NCI-H2227 (cell line): Measurements from ENCODE around the gene ZNF644.
A peak's percentile ranks its signal among the peaks of the same experiment; 100 is the strongest.
"Not testable (repeated sequence)": the region's sequence is repeated elsewhere in the genome, so short reads cannot be mapped to it uniquely, and the experiment has no call there.

Source experiments
- DNase-seq: peaks from one replicate; lab custom pipeline; 2025; ENCODE audit not compliant: unreplicated experiment; lab: John Stamatoyannopoulos, UW

The ZNF644 gene

DNA sequence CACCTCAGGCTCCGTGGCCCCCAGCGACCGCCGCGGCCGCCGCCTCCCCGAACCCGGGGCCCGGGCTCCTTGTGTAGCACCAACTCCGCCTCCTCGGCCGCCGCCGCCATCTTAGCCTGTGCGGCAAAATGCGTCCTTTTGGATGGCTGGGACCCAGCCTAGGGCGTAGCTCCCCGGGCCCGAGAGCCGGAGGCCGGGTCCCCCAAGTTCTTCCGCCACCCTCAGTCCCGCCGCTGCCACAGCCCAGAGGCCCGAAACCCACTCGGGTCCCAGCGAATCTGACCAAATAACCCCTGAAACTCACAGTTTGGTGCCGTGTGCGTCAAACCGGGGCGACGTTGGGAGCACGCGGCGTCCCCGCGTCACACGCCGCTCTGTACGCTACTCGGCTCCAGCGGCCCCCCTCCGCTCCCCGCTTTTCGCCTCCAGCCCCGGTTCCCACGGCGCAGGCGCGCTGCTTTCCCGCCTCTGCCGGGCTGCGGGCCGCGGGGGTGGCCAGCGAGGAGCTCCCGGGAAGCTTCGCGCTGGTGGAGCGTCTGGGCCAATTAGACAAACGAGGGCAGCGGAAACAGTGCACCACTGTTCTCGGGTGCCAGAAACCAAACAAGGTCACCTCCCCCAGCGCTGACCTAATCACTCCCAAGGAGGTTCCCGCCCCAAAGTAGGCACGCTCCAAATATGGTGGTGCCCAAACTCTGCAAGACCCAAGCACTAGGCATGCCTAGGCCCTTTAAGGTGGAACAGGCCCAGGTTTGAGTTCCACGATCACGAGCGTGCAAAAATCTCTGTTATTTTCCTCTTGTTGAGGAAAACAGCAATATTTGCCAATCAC is at the start of gene ZNF644:
ZNF644 (minus strand) TSS at position 350 of the 832 bp plus-strand sequence. CDS start 39,682 bp downstream, outside the sequence.
- DNase-seq, result peak; percentile 95

DNA sequence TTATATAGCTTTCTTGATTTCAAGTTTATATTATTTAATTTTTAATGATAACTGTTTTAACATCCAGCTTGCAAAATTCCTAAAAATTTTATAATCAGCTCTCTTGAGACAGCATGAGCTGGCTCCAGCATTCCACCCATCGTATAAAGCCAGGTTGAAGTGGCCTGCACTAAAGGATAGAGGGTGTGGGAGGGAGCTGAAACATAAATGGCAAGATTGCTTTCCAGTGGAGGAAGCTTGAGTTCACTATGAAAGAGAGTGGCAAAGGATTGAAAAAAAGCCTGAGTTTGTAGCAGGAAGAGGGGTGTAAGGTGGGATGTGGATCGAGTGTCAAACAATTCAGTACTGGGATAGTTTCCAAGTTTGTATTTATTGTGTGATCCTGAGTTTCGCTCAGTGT is 48.5 kb upstream of the ZNF644 start:
- no peak for DNase-seq

DNA sequence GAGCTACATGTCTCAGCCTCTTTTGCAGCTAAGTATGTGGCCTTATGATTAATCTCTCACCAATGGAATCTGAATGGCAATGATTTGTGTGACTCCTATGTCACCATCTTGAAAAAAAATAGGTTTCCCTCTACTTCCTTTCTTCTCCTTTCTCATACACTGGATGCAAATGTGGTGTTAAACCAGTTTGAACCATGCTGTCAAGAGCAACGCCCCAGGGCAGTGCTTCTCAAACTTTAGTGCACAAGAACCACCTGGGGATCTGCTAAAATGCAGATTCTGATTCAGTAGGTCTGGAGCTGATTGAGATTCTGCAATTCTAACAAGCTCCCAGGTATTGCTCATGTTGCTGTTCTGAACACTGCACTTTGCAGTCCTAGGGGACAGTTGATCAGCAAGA is 44.7 kb upstream of the ZNF644 start:
- no peak for DNase-seq

DNA sequence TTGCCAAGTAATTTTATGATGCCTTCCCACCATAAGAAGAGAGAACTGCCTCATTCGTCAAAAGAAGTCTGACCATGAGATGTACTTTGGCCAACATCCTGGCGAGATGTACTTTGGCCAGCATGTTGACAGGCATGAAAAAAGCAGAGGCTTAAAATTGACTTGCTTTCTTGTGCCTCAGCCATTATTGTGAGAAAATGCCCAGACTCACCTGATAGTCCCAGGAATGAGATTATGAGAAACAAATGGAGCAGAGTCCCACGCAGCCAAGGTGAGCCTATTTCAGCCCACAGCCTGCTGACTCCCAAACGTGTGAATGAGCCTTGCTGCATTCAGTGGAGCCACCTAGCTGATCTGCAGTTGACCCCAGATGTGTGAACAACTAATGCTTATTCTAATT is 43.5 kb upstream of the ZNF644 start:
- DNase-seq, result no peak

DNA sequence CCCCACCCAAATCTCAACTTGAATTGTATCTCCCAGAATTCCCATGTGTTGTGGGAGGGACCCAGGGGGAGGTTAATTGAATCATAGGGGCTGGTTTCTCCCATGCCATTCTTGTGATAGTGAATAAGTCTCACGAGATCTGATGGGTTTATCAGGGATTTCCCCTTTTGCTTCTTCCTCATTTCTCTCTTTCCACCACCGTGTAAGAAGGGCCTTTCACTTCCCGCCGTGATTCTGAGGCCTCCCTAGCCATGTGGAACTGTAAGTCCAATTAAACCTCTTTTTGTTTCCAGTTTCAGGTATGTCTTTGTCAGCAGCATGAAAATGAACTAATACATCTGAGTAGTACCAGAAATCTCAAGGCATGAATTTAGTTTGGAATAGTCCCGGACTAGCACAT is 41.6 kb upstream of the ZNF644 start:
- not testable (repeated sequence) for DNase-seq

DNA sequence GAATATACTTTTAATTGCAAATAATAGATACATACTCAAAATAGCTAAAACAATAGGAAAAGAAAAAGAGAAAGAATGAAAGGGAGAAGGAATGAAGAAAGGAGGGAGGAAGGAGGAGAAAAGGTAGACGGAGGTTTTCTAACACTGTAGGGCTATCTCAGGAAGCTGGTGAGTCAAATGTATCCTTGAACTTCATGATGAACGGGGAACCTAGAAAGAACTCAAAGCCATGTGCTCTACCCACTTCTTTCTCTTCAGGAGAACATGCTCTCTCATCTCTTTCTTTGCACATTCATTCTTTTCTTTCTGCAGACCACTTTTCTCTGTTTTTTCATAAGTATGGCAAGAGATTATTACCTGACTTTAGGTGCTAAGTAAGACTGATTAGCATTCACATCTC is 37.3 kb upstream of the ZNF644 start:
- DNase-seq, result no peak

DNA sequence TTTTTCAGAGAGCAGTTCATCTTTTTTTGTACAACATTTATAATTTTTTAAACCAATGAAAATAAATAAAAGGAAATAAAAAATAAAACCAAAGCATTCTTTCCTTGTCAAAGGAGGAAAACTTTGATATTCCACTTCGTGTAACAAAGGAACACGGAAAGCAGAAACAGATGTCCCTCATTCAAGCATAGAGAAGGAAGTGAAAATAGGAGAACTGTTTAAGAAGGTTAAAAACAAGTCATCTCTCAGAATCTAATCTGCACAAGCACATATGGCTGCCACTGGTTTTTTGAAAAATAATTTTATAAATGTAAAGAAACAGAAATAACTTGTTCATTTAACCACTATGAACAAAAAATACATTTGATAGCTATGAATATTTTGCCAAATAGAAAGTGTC is 35.9 kb upstream of the ZNF644 start:
- DNase-seq, result no peak

DNA sequence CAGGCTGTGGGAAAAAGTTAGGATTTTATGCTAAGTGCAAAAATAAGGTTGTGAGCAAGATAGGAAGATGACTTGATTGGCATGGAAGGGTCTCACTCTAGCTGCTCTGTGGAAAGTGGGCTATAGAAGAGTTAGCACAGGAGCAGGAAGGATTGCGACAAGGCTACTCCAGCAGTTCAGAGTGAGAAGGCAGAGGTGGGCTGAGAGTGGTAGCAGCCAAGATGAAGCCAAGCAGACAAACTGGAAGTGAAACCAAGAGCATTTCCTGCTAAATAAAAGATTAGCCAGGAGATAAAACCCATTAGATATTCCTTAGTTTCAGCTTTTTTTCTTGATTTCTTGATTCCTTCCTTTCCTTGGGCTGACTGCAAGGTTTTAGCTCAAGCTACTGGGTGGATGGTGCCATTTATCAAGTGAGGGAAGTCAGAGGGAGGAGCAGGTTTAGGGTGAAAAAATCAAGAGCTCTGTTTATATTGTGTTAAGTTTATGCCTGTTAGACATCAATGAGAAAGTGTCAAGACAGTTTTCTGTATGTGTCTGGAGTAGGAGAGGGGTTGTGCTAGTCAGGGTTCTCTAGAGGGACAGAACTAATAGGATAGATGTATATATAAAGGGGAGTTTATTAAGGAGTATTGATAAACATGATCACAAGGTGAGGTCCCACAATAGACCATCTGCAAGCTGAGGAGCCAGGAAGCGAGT is 33.1 kb upstream of the ZNF644 start:
- DNase-seq, result no peak

DNA sequence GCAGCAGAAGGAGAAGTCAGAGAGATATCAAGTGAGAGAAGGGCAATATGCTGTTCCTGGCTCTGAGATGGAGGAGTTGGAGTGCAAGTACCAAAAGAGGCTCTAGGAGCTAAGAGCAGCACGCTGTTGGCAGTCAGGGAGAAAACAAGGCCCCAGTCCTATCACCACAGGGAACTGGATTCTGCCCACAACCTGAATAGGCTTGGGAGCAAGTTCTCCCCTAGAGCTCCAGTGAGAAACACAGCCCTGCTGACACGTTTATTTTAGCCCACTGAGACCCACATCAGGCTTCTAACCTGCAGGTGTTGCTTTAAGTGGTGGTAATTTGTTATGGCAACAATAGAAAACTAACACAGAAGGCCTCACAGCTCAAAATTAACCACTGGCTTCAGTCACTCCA is 31.8 kb upstream of the ZNF644 start:
- DNase-seq, result no peak

DNA sequence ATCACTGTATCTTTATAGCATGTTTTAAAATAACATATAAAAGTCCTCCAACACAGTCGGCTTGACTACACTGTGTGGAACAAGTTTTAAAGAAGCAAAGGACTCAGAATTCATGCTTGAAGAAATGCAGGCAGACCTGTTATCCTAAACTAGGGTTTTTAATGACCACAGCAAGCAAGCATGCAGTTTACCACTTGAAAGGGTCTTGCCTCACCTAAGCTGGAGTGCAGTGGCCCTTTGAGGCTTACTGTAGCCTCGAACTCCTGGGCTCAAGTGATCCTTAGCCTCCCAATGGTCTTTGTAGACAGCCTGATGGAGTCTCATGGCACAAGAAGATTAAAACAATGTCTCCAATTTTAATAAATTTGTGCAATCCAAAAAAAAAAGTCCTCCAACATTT is 27.7 kb upstream of the ZNF644 start:
- not testable (repeated sequence) for DNase-seq

DNA sequence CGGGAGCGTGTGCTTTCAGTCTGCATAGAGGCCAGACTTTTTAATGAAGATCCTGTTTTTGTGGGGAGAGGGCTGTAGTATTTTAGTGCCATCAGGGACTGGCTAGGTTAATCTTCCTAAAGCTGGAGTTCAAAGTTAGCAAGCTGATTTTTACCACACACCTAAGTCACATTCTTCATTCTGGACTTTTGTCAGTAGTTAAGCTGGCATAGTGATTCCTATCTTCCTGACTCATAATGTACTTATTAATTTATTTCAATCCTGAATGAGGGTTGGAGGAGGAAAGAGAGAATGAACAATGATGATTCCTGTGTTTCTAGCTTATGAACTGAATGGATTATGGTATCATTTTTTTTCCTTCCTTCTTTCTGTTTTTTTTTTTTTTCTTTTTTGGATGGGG is 24.9 kb upstream of the ZNF644 start:
- DNase-seq, result no peak

DNA sequence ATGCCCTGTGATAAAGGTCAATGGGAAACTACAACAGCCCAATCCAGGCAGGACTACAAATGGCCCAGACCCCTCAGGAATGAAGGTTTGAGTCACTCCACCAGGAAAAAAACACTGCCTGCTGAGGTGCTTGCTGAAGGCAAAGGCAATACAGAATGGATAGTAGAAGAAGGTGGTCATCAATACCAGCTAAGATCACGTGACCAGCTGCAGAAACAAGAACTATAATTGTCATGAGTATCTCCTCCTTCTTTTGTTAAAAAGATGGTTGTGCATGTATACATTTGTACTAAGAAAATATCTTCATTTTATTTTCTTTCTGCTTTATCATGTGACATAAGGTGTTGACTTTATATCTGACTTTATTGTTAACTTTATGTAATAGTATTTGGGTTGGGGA is 23.4 kb upstream of the ZNF644 start:
- no peak for DNase-seq

DNA sequence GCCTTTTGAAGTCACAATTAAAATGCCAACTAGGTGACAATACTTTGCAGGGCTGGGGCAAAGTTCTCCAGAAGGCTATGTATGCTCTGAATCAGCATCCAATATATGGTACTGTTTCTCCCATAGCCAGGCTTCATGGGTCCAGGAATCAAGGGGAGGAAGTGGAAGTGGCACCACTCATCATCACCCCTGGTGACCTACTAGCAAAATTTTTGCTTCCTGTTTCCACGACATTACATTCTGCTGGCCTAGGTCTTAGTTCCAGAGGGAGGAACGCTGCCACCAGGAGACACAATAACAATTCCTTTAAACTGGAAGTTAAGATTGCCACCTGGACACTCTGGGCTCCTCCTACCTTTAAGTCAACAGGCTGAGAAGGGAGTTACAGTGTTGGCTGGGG is 22.9 kb upstream of the ZNF644 start:
- not testable (repeated sequence) for DNase-seq

DNA sequence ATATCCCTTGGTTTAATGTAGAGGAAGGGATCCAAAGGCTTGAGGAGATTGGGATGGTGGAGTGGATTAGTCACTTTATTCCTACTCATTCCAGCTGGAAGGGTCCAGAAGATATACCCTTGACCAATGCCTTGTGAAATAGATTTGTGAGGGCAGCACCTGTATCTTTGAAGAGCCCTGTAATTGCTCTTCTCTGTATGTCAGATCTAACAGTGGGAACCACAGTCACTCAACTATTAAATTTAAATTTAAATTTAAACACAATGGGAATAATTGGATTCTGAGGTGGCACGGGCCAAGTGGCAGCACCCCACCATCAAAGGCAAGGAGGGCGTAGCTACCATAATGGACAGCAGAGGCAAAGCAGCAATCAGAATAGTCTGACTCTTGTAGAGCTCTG is 20.5 kb upstream of the ZNF644 start:
- not testable (repeated sequence) for DNase-seq

DNA sequence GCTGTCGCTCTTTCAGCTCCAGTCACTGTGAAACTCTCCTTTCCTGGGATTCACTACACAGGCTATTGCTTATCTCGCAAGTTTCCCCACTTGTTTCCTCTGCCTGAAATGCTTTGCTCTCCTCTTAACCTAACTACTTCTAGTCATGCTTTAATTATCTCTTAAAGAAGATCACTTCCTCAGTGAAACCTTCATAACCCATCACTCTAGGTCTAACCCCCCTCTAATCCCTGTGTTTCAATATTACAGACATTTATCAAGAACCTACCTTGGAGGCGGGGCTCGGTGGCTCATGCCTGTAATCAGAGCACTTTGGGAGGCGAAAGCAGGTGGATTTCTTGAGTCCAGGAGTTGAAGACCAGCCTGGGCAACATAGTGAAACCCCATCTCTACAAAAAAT is 16.7 kb upstream of the ZNF644 start:
- DNase-seq, result no peak

DNA sequence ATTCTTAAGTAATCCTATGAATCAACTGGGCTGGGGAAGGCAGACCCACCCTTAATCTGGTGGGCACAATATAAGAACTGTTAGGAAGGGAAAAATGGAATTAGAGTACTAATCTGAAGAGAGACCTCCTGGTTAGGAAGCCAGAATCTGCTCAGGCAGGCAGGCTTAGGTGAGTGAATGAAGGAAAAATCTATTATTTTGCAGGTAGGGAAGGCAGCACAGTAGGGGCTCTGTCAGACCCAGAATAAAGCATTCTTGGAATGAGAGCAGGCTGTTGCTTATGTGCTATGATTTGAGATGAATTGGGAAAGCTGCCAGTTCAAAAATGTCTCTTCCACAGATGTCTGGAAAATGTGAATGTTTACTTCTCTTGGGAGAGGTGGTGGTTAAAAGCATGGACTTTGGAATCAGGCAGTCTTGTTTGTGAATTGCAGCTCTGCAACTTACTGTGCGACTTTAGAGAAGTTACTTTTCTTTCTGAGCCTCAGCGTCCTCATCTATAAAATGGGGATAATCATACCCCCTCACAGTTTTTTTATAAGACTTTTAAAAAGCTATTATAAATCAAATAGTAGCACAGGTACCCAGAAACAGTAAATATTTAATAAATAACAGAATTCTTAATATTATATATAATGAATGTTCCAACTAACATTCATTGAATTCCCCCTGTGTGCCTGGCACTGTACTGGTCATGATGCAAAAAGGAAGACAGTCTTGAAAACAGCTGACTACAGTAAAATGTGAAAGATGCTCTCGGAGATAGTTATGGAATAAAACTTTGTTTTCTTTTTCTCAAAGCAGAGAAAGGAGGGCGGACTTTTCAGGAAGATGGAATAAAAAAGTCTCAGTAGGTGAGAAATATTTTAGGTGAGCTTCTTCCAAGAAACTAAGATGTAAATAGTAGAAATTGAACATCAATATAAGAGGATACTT is 15.3 kb upstream of the ZNF644 start:
- DNase-seq, result no peak

DNA sequence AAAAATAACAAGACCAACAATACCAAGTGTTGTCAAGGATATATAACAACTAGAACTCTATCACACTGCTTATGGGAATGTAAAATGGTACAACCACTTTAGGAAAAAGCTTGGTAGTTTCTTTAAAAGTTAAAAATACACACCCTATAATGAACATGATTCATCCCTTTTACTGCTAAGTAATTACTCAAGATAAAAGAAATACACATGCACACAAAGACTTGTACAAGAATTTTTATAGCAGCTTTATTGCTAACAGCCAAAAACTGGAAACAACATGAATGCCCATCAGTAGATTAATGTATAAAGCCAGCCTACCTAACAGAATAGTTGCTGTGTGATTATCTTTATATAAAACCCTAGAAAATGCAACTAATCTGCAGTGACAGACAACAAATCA is 10.5 kb upstream of the ZNF644 start:
- DNase-seq, result no peak

DNA sequence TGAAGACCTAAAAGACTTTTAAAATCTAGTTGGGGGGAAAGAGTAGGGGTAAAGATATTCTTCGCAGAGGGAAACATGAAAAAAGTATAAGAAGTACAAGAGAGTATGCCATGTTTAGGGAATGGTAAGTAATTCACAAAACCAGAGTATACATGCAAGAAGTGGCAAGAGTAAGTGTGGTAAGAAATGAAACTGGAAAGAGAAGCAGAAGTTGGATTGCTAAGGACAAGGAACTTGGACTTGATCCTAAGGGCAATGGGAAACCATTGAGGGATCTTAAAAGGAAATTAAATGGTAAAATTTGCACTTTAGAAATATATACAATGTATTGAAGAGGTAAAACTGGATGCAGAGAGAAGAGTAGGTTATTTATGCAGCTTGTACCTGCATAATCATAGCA is 9.2 kb upstream of the ZNF644 start:
- no peak for DNase-seq

DNA sequence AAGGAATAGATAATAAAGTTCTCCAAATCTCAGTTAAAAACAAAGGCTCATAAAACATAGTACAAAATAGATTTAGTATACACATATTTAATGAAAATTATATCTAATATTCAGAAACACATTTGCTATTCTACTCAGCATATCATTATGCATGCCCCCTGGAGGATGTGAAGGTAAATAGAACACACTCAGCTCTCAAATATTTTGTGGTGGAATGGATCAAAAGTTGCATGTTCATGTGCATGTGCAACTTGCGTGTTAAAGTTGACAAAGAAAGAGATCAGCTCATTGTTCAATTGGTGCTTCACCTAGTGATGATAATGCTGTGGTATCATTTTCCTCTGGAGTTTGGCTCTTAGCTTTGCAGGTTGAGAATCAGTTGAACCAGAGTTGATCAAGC is 4.9 kb upstream of the ZNF644 start:
- DNase-seq, result no peak

DNA sequence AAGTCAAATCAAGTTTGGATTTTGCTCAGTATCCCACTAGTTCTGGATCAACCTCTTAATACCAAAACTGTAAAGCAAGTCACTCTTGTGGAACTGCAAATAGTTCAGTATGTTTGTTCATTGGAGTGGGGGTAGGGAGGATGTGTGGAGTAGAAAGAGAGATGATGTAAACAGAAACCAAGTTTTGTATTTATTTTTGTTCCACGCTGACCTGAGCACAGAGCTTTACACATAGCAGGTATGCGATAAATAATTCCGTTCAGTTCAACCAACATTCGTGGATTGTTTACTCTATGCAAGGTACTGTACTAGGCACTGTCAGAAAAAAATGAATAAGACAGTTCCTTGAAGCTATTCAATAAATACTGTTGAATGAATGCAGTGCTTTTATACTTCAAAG is 4.5 kb upstream of the ZNF644 start:
- DNase-seq, result no peak

DNA sequence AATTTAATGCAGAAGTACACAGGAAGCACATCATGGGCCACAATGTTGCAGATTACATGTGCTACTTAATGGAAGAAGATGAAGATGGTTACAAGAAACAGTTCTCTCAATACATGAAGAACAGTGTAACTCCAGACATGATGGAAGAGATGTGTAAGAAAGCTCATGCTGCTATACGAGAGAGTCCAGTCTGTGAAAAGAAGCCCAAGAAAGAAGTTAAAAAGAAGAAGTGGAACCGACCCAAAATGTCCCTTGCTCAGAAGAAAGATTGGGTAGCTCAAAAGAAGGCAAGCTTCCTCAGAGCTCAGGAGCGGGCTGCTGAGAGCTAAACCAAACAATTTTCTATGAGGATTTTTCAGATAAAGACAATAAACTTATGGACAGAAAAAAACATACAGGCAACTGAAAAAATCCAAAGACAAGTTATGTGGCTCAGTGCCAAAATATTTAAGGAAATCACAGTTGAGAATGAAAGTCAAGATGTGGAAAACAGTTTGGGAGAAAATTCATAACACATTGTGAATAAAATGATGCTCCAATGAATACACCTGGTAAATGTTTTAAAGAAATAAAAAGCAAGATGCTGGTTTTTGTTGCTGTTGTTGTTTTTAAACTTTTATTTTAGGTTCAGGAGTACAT is 2.8 kb upstream of the ZNF644 start:
- no peak for DNase-seq
